Panc1 (cell line): ENCODE measurements around the gene OR4M1. TPM values are rescaled to one million over a fixed set of nuclear protein-coding genes. Genes with fewer than 3 reads are reported as not detected.
"Not testable (repeated sequence)": the region's sequence is repeated elsewhere in the genome, so short reads cannot be mapped to it uniquely, and the experiment has no call there.

Experiments used
- ATAC-seq: fragments of 200-7000 bp; cut with Tn5 transposase; 2 replicates; pipeline ENCODE4 v1.9.1; 2020; ENCODE audit warnings: mild to moderate bottlenecking, moderate library complexity
- BruUV-seq: library from RNA; stranded (reverse); fragments of 400-500 nt; replicated peaks from 2 replicates; lab custom pipeline; 2021; lab: Mats Ljungman, UMichigan
- CTCF ChIA-PET: fragments of 300-600 bp; sonication (Branson Sonifier 250); formaldehyde crosslinking; loops from one replicate; lab custom pipeline; 2022; ENCODE audit warnings: antibody characterized with exemption; lab: Charles Lee
- POLR2A ChIA-PET: fragments of 300-600 bp; sonication (Branson Sonifier 250); formaldehyde crosslinking; loops from one replicate; lab custom pipeline; 2022; ENCODE audit warnings: antibody characterized with exemption; lab: Charles Lee
- DNase-seq: peaks from one replicate; pipeline ENCODE4 v3.0.0-alpha.2; 2010; ENCODE audit warnings: low read depth, low spot score
- H3K27ac ChIP-seq: 2 replicates; pipeline ENCODE4 v1.5.1; 2011; ENCODE audit warnings: mild to moderate bottlenecking, low read length, inconsistent platforms
- H3K27me3 ChIP-seq: fragments of 200-500 bp; sonication (Bioruptor generic); 2 replicates; pipeline ENCODE4 v1.6.0; 2014; ENCODE audit warnings: low read length, inconsistent platforms; ENCODE audit not compliant: control insufficient read depth, insufficient read depth
- H3K36me3 ChIP-seq: fragments of 200-500 bp; sonication (Bioruptor generic); 2 replicates; pipeline ENCODE4 v1.5.1; 2014; ENCODE audit warnings: inconsistent platforms, mild to moderate bottlenecking, low read length, moderate library complexity; ENCODE audit not compliant: control insufficient read depth, insufficient read depth
- H3K4me1 ChIP-seq: 2 replicates; pipeline ENCODE4 v1.5.1; 2011; ENCODE audit warnings: inconsistent platforms, mild to moderate bottlenecking, low read length, moderate library complexity; ENCODE audit not compliant: control insufficient read depth, insufficient read depth
- H3K4me3 ChIP-seq, 2 experiments: 2 replicates each; pipeline ENCODE4 v1.5.1; 2011 to 2012; ENCODE audit warnings: low read depth in 2 of 2, low read length in 2 of 2, mild to moderate bottlenecking in 2 of 2, inconsistent platforms in 1 of 2, moderate library complexity in 1 of 2
- H3K9me3 ChIP-seq: fragments of 200-500 bp; sonication (Bioruptor generic); 2 replicates; pipeline ENCODE4 v1.5.1; 2014; ENCODE audit warnings: low read depth, mild to moderate bottlenecking, inconsistent platforms, low read length, moderate library complexity; ENCODE audit not compliant: control insufficient read depth, insufficient read depth
- CTCF ChIP-seq: fragments of 450-650 bp; IDR thresholded peaks from 2 replicates; pipeline ENCODE4 v1.5.1; 2017; ENCODE audit warnings: mild to moderate bottlenecking
- POLR2AphosphoS5 ChIP-seq: IDR thresholded peaks from 2 replicates; pipeline ENCODE4 v1.6.1; 2012; ENCODE audit warnings: mild to moderate bottlenecking, low read depth, low read length, moderate library complexity
- REST ChIP-seq, 2 experiments: IDR thresholded peaks; 2 replicates each; pipeline ENCODE4 v1.6.1; 2011 to 2012; ENCODE audit warnings: low read depth in 2 of 2, control low read depth in 1 of 2, low read length in 1 of 2, mild to moderate bottlenecking in 1 of 2, moderate library complexity in 1 of 2; ENCODE audit not compliant: insufficient read depth in 1 of 2
- SIN3A ChIP-seq: IDR thresholded peaks from 2 replicates; pipeline ENCODE4 v1.6.1; 2012; ENCODE audit warnings: low read depth, mild to moderate bottlenecking, low read length, moderate library complexity, borderline replicate concordance; ENCODE audit not compliant: insufficient read depth
- TCF7L2 ChIP-seq: IDR thresholded peaks from 2 replicates; pipeline ENCODE4 v1.6.1; 2011; ENCODE audit warnings: mild to moderate bottlenecking, low read depth, low read length, inconsistent platforms
- in situ Hi-C: cut with HindIII; loops from 2 replicates; pipeline ENCODE4 v1.10.0; 2016; ENCODE audit warnings: low sequenced_read_pairs, low pct_unique_long_range_greater_than_20kb
- intact Hi-C: fragments of 100-400 bp; cut with micrococcal nuclease; formaldehyde crosslinking; loops from one replicate; pipeline ENCODE4 v1.10.0; 2022; ENCODE audit not compliant: unreplicated experiment
- total RNA-seq: library from RNA; stranded (reverse); gene quantifications from one replicate; pipeline ENCODE4 v1.2.1, GENCODE V29; 2021; ENCODE audit not compliant: unreplicated experiment

Gene OR4M1
- total RNA-seq, 1 experiment from 2014 or later, result not detected

GRCh38 chr14:19743256-19743655 is 30.0 kb upstream of the OR4M1 start, which contains the start of gene OR4Q3:
TSS of gene OR4Q3 (plus strand) at chr14:19743571.
- Histone ChIP-seq H3K4me3 (no peak within 1 kb of the TSS), H3K9me3 (no peaks in the 10 kb centered on the region), H3K27ac (no peak within 1 kb of the TSS), H3K27me3 (no peaks in the 10 kb centered on the region), H3K4me1 (no peaks in the 10 kb centered on the region), H3K36me3 (no peaks in the 10 kb centered on the region)
- in situ Hi-C loops, result no loop called here
- ATAC-seq (no peak), DNase-seq (no peak)
- no TSS peak for BruUV-seq
- ChIA-PET CTCF (no interaction called here), POLR2A (no interaction called here)
- TF ChIP-seq TCF7L2 (no peak), CTCF (no peak), SIN3A (no peak), REST (IDR thresholded peaks at IDR 0.05; ENCODE audit: insufficient read depth in 1 of 2, low read depth in 2 of 2, low read length in 1 of 2) (no peak), POLR2AphosphoS5 (no peak)
- intact Hi-C loops, result no loop called here

GRCh38 chr14:19752316-19752715 is 21.0 kb upstream of the OR4M1 start:
- intact Hi-C loops, H3K27me3 ChIP-seq, in situ Hi-C loops, H3K36me3 ChIP-seq, H3K4me1 ChIP-seq, H3K9me3 ChIP-seq, CTCF ChIA-PET, DNase-seq, BruUV-seq, H3K27ac ChIP-seq, POLR2A ChIA-PET, H3K4me3 ChIP-seq, ATAC-seq: not testable (repeated sequence)

- ATAC-seq (no peak), DNase-seq (no peak)
- ChIA-PET CTCF (no interaction called here), POLR2A (no interaction called here)
- Histone ChIP-seq H3K4me3 (no peak overlapping the region), H3K36me3 (no peaks in the 10 kb centered on the region), H3K9me3 (no peaks in the 10 kb centered on the region), H3K27ac (no peak overlapping the region), H3K4me1 (no peaks in the 10 kb centered on the region), H3K27me3 (no peaks in the 10 kb centered on the region)
- TF ChIP-seq TCF7L2, result no peak
- no peak for TF ChIP-seq CTCF
- TF ChIP-seq POLR2AphosphoS5, result no peak
- TF ChIP-seq SIN3A, result no peak
- TF ChIP-seq REST (IDR thresholded peaks at IDR 0.05; ENCODE audit: insufficient read depth in 1 of 2, low read depth in 2 of 2, low read length in 1 of 2), result no peak
- intact Hi-C loops, result no loop called here
- BruUV-seq, result no TSS peak
- in situ Hi-C loops, result no loop called here
These were observed 19.1 kb upstream of the OR4M1 start for GRCh38 chr14:19754172-19754571.

- H3K36me3 ChIP-seq, H3K4me1 ChIP-seq, DNase-seq, POLR2A ChIA-PET, H3K4me3 ChIP-seq, H3K9me3 ChIP-seq, H3K27ac ChIP-seq, ATAC-seq, H3K27me3 ChIP-seq, intact Hi-C loops, CTCF ChIA-PET, in situ Hi-C loops, BruUV-seq: not testable (repeated sequence)
These were observed 1.8 kb upstream of the OR4M1 start for GRCh38 chr14:19771491-19771890.
